ENCODE results near the gene ATXN2. TPM values are rescaled to one million over a fixed set of nuclear protein-coding genes. Genes with fewer than 3 reads are reported as not detected.

The ATXN2 gene
- total RNA-seq, 1 donor from 2014 or later = 41.6 TPM

DNA sequence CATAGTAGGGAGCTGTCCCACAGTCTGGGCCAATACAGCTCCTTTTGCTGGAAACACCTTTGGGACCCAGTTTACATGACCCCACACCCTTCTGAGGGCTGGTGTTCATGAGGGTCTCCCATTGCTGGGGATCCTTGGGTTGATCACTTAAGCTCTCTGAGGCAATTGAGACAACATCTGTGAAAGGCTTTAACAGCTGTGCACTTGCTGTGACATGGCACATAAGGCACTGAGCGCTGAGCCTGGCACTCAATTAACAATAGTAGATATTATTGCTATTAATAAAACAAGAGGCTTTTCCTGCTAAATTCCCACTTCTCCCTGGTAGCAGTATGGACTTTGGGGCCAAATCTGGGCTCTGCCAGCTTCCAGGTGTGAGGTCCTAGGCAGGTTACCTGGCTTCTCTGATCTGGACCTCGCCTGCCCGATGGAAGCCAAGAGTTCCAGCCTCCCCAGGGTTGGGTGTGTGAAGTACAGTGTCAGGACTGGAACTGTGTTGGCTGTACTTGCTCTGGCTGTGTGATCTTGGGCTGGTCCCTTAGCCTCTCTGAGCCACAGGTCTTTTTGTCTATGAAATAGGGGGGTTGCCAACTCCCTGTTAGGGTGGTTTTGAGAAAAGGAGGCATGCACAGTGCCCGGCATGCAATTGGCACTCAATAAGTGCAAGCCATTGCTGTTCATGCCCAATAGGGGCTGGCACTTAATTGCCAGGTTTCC is 190.3 kb downstream of the ATXN2 start:
- intact Hi-C loops (cut with micrococcal nuclease) = no loop called here

DNA sequence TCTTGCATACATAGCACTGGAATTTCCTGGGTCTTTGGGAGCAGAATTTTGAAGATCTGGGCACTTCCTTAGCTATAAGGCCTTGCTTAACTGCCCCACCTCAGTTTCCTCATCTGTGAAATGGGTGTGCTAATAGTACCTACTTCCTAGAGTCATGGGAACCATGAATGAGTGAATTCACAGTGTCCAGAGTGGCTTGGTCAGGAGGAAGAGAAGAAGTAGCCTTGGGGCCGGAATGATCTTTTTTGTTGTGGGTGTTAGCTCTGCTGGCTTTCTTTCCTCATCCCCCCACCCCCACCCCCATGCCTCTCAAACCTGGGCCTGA is 191.0 kb downstream of the ATXN2 start:
- intact Hi-C loops (cut with micrococcal nuclease) = no loop called here

DNA sequence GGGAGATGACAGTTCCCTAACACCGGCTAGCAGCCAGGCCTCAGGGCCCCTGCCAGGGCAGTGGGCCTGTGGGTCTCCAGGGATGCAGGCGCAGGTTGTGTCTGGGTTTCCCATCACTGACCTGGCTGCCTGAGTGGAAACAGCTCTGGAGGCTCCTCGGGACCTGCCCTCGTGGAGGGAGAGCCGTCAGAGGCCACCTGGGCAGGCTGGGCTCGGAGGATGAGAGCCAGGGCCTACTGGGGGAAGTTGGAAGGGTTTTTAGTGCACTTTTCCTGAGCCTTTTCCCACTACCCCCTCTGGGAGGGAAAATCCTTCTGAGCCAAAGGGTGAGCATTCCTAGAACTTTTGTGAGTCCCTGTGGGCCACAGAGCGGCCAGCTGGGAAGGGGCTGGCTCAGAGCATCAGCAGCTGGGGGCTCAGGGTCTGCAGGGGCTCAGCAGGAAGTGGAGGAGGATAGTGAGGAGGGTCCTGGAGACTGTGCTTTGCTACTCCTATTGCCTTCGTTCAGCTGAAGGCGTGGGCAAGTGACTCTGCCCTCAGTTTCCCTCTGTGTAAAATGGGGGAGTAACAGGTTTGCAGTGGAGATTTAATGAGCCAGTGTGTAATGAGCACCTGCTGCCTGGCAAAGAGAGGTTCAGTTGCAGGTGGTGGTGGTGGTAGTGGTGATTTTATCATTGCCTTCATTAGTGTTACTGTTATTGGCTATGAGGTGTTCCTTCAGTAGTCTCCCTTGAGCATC is 191.6 kb downstream of the ATXN2 start:
- intact Hi-C loops (cut with micrococcal nuclease) = no loop called here

DNA sequence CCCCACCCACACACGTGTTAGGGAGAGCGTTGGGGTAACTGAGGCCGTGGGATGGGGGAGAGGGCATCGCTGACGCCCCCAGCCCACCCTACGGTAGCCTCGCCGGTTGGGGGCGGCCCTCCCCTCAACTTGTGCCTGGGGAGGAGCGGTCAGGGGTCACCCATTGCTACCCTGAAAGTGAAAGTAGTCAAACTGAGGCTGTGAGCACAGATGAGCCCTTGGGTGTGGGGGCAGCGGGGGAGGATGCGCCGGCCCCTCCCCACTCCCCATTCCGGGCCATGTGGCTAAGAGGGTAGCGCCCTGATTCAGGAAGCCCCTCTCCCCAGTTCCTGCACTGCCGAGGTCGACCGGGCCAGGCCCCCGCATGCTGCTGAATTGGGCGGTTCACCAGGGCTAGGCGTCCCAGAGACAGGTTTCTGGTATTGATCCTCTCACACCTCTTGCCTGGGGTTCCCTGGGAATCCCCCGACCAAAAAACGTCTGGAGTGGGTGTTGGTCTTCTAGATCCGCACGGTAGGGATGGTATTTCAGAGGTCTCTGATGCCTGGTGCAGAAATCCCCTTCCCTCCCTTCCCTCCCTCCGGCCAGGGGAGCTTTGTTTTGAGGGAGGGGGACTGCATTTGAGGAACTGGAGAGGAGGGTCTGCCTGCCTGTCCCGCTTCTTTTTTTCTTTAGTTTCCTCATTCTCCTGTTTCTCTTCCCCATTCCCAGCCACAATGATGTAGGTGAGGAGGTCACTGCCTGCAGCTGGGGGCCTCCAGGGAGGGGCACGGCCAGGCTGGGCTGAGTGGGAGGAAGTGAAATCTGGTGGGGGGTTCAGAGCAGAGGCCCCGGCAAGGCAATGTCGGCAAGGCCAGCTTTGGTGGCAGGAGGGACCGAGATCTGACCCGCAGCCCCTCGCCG is 192.4 kb downstream of the ATXN2 start:
- intact Hi-C loops (cut with micrococcal nuclease) = no loop called here

DNA sequence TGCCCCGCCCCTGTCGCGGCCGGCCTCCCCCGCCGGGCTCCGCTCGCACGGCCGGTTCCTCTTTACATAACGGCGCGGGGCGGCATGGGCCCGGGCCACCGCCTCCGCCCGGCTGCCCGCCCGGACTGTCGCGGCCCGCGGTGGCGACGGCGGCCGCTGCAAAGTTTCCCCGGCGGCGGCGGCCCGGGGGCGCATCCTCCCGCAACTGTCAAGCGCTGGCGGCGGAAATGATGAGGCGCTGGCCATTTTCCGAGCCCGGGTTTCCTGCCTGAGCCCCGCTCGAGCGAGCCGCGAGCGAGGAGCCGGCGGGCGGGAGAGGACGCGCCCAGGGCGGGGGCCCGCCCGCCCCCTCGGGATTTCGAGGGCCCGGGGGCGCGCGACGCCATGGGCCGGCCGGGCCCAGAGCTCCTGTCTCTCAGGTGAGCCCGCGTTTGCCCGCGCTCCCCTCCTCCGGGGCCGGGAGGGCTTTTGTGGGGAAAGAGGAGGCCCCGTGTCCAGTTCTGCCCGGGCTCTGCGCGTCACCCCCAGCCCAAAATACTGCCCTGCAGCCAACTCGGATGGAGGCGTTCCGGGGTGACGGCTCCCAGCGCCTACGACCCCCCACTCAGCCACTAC is 193.1 kb downstream of the ATXN2 start, which contains the start of gene SH2B3:
TSS of gene SH2B3 (plus strand) at position 65 of the 615 bp plus-strand sequence. CDS start 12,223 bp downstream, outside the sequence.
- intact Hi-C loops (cut with micrococcal nuclease) = loop anchor here (1.0 to 2.0 kb wide), 10 partner anchors 9 to 663 kb away; partner anchors contain the start of genes ACAD10, MAPKAPK5, PHETA1 and PPP1CC

DNA sequence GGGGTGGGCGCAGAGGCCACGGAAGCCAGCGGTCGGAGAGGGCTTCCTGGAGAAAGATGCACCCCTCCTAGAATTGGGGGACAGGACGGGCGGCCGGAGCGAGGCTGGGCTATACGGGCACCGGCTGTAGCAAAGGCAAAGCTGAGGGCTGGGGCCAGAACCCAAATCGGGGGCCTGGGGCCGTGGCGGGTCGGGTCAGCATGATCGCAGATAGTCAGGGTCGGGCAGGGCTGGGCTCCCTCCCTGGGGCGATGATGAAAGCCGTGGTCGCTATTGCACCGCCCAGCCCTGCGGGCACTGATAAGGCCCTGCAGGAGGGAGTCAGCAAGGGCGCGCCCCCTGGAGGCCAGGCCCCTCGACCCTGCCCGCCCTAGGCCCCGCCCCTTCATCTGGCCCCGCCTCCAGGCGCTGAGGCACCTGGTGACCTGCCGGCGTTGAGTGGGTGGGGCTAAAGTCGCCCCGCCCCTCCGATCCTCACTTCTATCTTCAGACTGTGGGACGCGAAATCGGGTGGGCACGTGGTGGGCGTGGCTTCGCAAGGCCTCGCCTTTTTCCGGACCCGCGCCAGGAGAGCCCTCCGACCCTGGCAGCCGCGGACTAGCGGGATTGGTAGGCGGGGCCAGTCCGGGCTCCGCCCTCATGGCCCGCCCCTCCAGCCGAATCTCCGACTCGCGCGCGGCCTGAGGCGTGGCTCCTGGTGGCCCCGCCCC is 193.8 kb downstream of the ATXN2 start:
- intact Hi-C loops (cut with micrococcal nuclease) = loop anchor here (1.0 to 2.0 kb wide), 10 partner anchors 8 to 663 kb away; partner anchors contain the start of genes ACAD10, MAPKAPK5, PHETA1 and PPP1CC

DNA sequence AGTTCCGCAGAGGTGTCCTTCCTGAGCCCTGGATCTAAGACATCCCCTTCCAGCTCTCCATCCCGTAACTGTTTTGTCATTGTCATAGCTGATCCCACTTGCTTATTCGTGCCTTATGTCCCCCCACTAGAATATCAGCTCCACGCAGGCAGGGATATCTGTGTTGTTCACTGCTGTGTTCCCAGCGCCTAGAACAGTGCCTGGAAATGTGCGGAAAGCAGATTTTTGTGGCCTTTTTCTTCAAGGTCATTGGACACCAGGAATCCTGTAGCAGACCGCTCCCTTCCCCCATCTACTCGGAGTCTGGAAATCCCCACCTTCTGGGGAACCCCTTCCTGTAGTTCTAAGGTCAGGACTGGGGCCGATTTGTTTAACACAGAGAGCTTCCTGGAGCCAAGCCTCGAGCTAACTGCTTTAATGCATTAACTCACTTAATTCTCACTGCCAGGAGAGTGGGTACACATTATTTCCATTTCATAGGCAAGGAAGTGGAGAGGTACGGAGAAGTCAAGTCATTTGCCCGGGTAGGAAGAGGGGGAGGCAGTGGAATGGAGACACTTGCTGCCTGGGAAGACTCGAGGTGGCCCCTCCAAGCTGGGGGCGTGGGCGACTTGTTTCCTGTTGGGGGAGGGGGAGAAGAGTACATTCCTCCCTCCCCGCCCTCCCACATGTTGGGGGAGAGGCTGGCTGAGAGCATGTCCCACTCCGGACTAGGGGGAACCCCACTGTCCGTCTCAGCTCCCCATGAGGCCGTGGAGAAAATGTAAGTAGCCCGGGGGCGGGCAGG is 194.6 kb downstream of the ATXN2 start:
- intact Hi-C loops (cut with micrococcal nuclease) = loop anchor here (1.0 to 2.0 kb wide), 10 partner anchors 7 to 662 kb away; partner anchors contain the start of genes ACAD10, MAPKAPK5, PHETA1 and PPP1CC

DNA sequence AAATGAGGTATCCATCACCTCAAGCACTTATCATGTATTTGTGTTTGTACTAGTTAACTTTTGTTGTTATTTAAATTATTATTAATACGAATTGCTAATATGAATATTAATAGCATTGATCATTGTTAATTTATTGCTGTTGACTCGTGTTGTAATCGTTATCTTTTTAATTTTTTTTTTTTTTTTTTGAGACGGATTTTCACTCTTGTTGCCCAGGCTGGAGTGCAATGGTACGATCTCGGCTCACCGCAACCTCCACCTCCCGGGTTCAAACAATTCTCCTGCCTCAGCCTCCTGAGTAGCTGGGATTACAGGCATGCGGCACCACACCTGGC is 196.7 kb downstream of the ATXN2 start:
- intact Hi-C loops (cut with micrococcal nuclease) = loop anchor here (1.0 kb wide), 1 partner anchor 127 kb away; no protein-coding TSS in a partner anchor

Other genes with a start within 250 kb of the ATXN2 start
- 1.1 and 2.3 TPM in 2 replicates for gene PHETA1, start 230.2 kb downstream of the ATXN2 start, total RNA-seq
- gene SH2B3, start 193.4 kb downstream of the ATXN2 start, total RNA-seq = 36.1 and 39.8 TPM in 2 replicates
- gene BRAP, start 86.6 kb upstream of the ATXN2 start, total RNA-seq = 21.7 and 21.9 TPM in 2 replicates
- gene ACAD10, start 86.7 kb upstream of the ATXN2 start, total RNA-seq = 27.7 and 29.5 TPM in 2 replicates
- 0.07 and 0.29 TPM in 2 replicates for gene ALDH2, start 167.6 kb upstream of the ATXN2 start, total RNA-seq
- 49.6 and 58.3 TPM in 2 replicates for gene MAPKAPK5, start 242.9 kb upstream of the ATXN2 start, total RNA-seq

Data from T-helper 1 cell treated with Interleukin-12 subunit alpha and Interleukin-12 subunit beta and Interleukin-4 antibody, amounts not matched to agents 30 ng/mL and 1 ng/mL, for 36 hours (primary cell).